Erythroblast (primary cell): ENCODE results near the gene CYP46A1.

Experiments used
- GATA1 ChIP-seq: IDR thresholded peaks from 2 replicates; pipeline ENCODE4 v1.6.1; 2011; ENCODE audit warnings: low read depth, mild to moderate bottlenecking, control low read depth, low read length, moderate library complexity
- POLR2A ChIP-seq: IDR thresholded peaks from 2 replicates; pipeline ENCODE4 v1.6.1; 2011; ENCODE audit warnings: mild to moderate bottlenecking, low read length

DNA sequence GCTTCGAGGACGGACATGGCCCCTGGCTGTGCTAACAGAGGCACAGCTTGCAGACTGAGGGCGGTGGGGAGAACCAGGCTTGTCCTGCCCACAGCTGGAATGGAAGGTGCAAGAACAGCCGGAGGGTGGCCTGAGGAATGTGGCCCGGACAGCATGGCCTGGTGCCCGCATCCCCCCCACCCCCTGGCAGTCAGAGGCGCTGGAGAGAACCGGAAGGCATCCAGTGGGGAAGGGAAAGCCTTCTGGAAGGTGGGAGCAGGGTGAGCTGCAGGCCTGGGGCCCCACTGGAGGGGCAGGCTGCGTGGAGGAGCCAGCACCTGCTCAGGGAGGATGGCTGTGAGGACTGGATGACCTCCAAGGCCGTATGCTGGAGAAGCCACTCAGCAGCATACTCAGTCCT, 8.1 kb upstream of the CYP46A1 start:
- TF ChIP-seq POLR2A (no peak), GATA1 (no peak)
